GM12801 (cell line): ENCODE data around the gene SDCCAG8.

Source experiments
- TF ChIP-seq, protein P1 (sequence below): IDR thresholded peaks from one replicate; pipeline ENCODE4 v1.5.1; 2011; ENCODE audit warnings: control low read depth; ENCODE audit not compliant: insufficient read length; ENCODE audit errors: extremely low read depth

SDCCAG8 gene

DNA sequence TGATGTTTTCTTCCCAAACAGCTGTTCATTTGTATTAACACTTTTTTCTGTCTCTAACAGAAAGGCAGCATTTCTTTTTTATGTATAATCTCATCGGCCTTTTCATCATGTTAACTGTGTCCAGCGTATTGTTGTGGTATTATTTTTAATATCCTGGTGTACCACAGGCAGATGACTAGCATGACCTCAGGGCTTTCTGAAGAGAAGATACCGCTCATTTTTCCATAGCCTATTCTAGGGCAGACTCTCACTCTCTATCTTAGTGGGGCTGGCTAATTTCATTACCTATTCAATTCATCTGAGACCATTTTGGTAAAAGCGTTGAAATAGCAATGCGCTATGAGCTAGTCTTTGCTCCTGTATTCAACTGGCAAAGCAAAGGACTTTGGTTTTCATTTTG lies 209.9 kb downstream of the SDCCAG8 start:
- TF ChIP-seq, protein P1, sequence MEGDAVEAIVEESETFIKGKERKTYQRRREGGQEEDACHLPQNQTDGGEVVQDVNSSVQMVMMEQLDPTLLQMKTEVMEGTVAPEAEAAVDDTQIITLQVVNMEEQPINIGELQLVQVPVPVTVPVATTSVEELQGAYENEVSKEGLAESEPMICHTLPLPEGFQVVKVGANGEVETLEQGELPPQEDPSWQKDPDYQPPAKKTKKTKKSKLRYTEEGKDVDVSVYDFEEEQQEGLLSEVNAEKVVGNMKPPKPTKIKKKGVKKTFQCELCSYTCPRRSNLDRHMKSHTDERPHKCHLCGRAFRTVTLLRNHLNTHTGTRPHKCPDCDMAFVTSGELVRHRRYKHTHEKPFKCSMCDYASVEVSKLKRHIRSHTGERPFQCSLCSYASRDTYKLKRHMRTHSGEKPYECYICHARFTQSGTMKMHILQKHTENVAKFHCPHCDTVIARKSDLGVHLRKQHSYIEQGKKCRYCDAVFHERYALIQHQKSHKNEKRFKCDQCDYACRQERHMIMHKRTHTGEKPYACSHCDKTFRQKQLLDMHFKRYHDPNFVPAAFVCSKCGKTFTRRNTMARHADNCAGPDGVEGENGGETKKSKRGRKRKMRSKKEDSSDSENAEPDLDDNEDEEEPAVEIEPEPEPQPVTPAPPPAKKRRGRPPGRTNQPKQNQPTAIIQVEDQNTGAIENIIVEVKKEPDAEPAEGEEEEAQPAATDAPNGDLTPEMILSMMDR: no peak

DNA sequence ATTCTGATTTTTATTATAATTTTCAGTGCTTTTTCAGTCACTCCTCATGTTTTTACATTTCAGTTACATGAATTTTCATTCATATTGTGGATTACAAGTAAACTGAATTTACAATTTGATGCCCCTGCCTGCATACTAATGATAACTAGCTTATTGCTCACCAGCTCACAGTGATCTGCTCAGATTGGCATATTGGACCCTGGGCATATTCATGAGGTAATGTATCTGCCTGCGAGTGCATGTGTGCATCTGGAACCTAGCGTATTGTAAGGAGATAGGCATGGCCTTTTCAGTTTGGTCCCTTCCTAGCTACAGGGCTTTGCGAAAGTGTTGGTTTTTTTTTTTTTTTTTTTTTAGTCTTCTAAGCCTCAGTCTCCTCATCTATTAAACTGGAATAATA lies 213.7 kb downstream of the SDCCAG8 start:
- TF ChIP-seq, protein P1: no peak

DNA sequence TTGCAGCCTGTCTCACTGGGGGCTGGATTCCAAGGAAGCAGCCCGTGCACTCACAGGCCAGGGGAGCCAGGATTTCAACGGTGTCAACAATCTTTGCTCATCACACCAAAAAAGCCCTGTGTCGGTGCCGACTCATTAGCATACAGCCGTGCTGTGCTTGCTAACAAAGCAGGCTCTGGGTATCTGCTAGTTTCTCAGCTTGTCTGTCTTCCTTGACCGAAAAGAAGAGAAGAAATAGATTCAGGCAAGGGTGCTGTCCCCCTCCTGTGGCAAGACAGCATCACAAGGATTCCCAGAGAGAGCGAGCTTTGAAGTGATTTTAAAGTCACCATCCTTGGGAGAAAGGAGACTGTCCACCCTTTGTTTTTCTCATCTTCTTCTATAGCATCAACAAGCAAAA lies 214.7 kb downstream of the SDCCAG8 start:
- TF ChIP-seq, protein P1: no peak

DNA sequence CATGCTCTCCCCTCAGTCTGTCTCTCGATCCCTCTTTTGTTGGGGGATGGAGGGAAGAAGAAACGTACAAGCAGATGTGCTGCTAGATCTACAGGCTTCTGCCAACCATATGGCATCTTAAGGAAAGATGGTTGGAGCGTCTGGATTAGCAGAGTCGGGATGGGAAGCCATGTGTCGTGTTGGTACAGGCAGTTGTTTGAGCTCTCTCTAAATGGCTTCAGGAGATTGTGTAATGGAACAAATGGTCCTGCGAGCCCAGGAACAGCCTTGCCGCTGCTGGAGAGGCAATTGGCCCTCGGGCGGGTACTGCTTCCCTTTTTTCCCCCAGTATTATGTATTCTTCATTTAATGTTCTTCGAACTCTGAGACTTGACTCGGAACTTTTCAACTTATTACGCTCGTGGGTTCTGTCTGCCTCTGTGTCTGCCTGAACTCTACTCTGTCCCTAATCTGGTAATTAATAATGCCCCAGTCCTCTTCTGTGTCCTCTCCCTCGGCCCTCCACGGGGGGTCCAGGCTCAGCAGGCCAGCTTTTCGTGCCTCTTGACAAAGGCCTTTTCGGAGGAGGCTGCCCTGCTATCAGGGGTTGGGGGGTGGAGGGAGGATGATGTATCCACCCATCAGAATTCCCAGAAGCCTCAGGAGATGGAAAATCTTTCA lies 215.3 kb downstream of the SDCCAG8 start:
- TF ChIP-seq, protein P1: no peak

DNA sequence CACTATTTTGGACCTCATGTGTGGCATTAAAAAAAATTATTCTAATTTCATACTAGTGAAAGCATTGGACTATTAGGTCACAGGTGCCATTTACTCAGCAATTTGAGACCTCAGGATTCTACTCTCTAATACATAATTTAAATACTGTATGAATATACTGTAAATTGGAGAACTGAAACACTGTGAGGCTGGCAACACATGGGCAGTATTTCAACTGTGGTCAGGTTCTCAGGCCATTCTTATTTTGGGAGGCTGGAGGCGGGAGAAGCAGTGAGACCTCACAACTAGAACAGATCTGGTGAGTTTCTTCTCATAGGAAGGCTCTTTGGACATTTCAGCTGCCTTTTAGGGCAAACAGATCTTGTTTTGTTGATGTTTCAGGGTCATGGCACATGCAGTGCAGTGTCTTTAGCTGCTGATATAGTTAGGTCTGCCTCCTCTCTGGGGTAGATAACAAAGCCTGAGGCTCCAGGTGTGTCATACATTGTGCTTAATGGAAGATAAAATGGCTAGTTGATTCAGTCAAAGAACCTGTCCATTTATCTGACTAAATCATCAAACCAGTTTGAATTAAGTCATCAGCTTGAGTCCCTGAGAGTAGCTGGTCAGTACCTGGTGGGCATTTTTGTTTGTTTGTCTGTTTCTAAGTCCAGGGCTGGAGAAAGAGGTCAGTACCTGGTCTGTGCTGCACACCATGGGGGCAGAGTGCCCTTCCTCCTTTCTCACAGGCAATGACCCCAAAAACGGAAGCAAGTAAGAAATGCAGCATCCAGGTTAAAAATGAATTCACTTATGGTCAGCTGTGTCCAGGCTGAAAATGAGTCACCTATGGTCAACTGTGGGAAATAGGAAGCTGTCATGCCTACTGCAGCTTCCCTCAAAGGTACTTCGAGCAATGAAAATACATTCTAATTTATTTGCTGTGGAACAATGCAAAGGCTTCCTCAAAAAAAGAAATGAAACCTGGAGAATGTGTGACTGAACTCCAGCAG lies 216.2 kb downstream of the SDCCAG8 start:
- TF ChIP-seq, protein P1: no peak

DNA sequence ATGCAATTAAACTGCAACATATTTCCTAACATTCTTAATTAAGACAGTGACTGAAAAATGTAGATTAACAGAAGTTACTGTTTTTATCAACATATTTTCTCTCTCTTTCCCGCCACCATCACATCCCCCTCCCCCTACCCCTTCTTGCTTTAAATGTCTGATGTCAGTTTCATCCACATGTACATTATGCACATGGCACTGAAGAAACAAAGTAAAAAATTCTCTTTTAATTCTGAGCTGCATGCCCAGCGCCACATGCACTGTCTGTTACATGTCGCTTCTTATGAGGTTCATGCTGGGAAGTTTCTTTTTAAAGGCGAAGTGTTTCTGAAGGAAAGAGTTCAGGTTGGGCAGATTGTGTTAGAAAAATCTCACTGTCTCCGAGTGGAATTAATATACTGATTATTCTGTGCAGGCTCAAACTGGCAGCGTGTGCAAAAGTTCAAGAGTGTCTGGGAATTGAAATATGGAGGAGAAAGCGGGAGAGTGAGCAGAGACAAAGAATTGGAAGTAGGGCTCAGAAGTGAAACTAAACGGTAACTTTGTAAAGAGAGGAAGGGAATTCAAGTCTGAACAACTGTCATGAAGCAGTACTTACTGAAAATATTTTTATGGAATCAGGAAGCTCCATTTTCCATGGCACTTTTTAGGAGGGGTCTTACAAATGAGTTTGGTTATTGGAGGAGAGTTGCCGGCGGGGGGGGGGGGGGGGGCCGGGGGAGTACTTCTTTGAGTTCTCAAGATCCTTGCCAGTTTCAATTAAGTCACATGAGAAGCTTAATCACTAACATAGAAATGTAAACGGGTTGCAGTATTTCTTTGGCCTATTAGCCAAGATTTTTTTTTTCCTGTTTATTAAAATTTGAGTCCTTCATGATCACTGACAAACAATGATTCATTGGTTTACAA lies 217.6 kb downstream of the SDCCAG8 start:
- TF ChIP-seq, protein P1: no peak
